Testis (tissue), 2 donors: ENCODE data around the gene NOL11.

Source experiments
- CTCF ChIP-seq, 3 experiments: fragments of 450-650 bp in 2 of 3; fragments of 200-600 bp in 1 of 3; sonication (generic) in 1 of 3; IDR thresholded peaks; one replicate each; pipeline ENCODE4 v1.5.1; 2016 to 2019; ENCODE audit warnings: antibody characterized with exemption in 3 of 3, mild to moderate bottlenecking in 2 of 3, moderate library complexity in 1 of 3
- POLR2A ChIP-seq: fragments of 450-650 bp; IDR thresholded peaks from one replicate; pipeline ENCODE4 v1.6.1; 2017; ENCODE audit warnings: antibody characterized with exemption, mild to moderate bottlenecking, moderate library complexity

DNA sequence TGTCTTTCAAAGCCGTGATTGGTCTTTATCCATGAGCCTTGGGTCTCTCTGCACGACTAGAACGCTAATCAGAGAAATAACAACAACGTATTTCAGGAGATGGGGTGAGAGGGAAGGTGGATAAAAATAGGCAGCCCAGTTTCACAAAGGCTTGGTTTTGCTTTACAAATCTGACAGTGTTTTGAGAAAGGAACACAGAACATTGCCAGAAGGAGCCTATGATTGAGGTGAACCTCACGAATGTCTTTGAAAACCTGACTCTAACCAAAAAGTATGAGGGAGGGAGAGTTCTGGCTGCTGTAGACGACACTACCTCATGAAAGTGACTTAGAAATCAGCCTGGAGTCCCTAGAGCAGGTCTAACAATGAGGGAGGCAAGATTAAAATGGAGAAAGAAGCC is 38.0 kb upstream of the NOL11 start:
- TF ChIP-seq POLR2A (no peak), CTCF (IDR thresholded peaks at IDR 0.05) (no peak)
